GM23338 (cell line): ENCODE measurements around the gene C2orf81.

ENCODE experiments used
- CREB1 ChIP-seq: fragments of 250-450 bp; sonication (Bioruptor Pico); IDR thresholded peaks from 2 replicates; pipeline ENCODE4 v1.5.0; 2020; ENCODE audit warnings: low read depth, mild to moderate bottlenecking, moderate library complexity
- CTCF ChIP-seq, 2 experiments: fragments of 200-600 bp in 1 of 2; sonication (generic) in 1 of 2; conservative IDR thresholded peaks; 2 replicates each; pipeline versions ENCODE4 v1.5.1 to v1.6.1; 2016 to 2017; ENCODE audit warnings: antibody characterized with exemption in 2 of 2, low read depth in 2 of 2, mild to moderate bottlenecking in 2 of 2, moderate library complexity in 1 of 2
- ETS1 ChIP-seq: IDR thresholded peaks from 2 replicates; pipeline ENCODE4 v1.6.1; 2016; ENCODE audit warnings: antibody characterized with exemption
- EZH2 ChIP-seq: fragments of 200-600 bp; sonication (generic); IDR thresholded peaks from one replicate; pipeline ENCODE4 v1.8.0; 2017; ENCODE audit warnings: antibody characterized with exemption, mild to moderate bottlenecking, low read depth; ENCODE audit not compliant: unreplicated experiment
- EZH2phosphoT487 ChIP-seq: fragments of 200-600 bp; sonication (generic); IDR thresholded peaks from one replicate; pipeline ENCODE4 v1.8.1; 2018; ENCODE audit warnings: antibody characterized with exemption; ENCODE audit not compliant: unreplicated experiment
- JUNB ChIP-seq: IDR thresholded peaks from one replicate; pipeline ENCODE4 v1.6.1; 2016; ENCODE audit warnings: antibody characterized with exemption; ENCODE audit not compliant: unreplicated experiment
- NANOG ChIP-seq: IDR thresholded peaks from 2 replicates; pipeline ENCODE4 v1.6.1; 2016; ENCODE audit warnings: antibody characterized with exemption, borderline replicate concordance
- POLR2AphosphoS5 ChIP-seq: IDR thresholded peaks from 2 replicates; pipeline ENCODE4 v1.6.1; 2016; ENCODE audit warnings: antibody characterized with exemption, low read depth
- REST ChIP-seq: IDR thresholded peaks from one replicate; pipeline ENCODE4 v1.6.1; 2018; ENCODE audit warnings: antibody characterized with exemption; ENCODE audit not compliant: unreplicated experiment
- STAT1 ChIP-seq: IDR thresholded peaks from one replicate; pipeline ENCODE4 v1.6.1; 2016; ENCODE audit warnings: antibody characterized with exemption; ENCODE audit not compliant: unreplicated experiment
- ZNF114 ChIP-seq: fragments of 250-450 bp; sonication (Bioruptor Pico); IDR thresholded peaks from 2 replicates; pipeline ENCODE4 v1.5.0; 2020; ENCODE audit warnings: mild to moderate bottlenecking, moderate library complexity
- ZNF331 ChIP-seq: fragments of 250-450 bp; sonication (Bioruptor Pico); IDR thresholded peaks from 2 replicates; pipeline ENCODE4 v1.5.0; 2020; ENCODE audit warnings: low read depth, mild to moderate bottlenecking, moderate library complexity
- ZNF462 ChIP-seq: fragments of 250-450 bp; sonication (Bioruptor Pico); IDR thresholded peaks from 2 replicates; pipeline ENCODE4 v1.5.0; 2020; ENCODE audit warnings: mild to moderate bottlenecking, moderate library complexity

- TF ChIP-seq CTCF (conservative IDR thresholded peaks at IDR 0.05; ENCODE audit: low read depth in 2 of 2), result no peak
- TF ChIP-seq ZNF114 (CRISPR knock-in tag), result no peak
- no peak for TF ChIP-seq POLR2AphosphoS5
- TF ChIP-seq EZH2phosphoT487, result no peak
- no peak for TF ChIP-seq REST
- TF ChIP-seq EZH2, result no peak
- TF ChIP-seq ZNF331, result no peak
- TF ChIP-seq JUNB, result no peak
- TF ChIP-seq NANOG, result no peak
- TF ChIP-seq ETS1, result no peak
- TF ChIP-seq STAT1, result no peak
- no peak for TF ChIP-seq CREB1 (CRISPR knock-in tag)
- TF ChIP-seq ZNF462 (CRISPR knock-in tag), result no peak
Observed at GRCh38 chr2:74464406-74464805, 43.0 kb upstream of the C2orf81 start.
